Dermis blood vessel endothelial cell (primary cell): ENCODE measurements around the gene LACTBL1. TPM values are rescaled to one million over a fixed set of nuclear protein-coding genes. Genes with fewer than 3 reads are reported as not detected.

Source experiments
- DNase-seq: peaks from one replicate; pipeline ENCODE4 v3.0.0; 2010
- total RNA-seq: library from RNA; depleted of rRNA; stranded (reverse); fragments of >200 nt; gene quantifications from 2 replicates; pipeline ENCODE4 v1.2.3, GENCODE V29; 2014

LACTBL1 gene
- total RNA-seq, 1 donor from 2014 or later = not detected

DNA sequence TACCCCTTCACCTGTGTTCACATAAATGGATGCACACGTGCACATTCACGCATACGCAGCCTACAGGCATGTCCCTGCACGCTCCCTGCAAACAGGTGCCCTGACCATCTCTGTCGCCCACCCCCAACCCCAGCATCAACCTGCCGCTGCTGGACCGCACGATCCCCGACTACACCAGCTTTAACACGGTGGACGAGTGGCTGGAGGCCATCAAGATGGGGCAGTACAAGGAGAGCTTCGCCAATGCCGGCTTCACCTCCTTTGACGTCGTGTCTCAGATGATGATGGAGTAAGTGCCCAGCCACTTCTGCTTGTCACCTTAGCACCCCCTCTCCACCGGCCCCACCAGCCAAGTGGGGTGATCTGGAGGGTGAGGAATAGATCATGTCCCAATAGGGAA, 60.4 kb downstream of the LACTBL1 start:
- no peak for DNase-seq

DNA sequence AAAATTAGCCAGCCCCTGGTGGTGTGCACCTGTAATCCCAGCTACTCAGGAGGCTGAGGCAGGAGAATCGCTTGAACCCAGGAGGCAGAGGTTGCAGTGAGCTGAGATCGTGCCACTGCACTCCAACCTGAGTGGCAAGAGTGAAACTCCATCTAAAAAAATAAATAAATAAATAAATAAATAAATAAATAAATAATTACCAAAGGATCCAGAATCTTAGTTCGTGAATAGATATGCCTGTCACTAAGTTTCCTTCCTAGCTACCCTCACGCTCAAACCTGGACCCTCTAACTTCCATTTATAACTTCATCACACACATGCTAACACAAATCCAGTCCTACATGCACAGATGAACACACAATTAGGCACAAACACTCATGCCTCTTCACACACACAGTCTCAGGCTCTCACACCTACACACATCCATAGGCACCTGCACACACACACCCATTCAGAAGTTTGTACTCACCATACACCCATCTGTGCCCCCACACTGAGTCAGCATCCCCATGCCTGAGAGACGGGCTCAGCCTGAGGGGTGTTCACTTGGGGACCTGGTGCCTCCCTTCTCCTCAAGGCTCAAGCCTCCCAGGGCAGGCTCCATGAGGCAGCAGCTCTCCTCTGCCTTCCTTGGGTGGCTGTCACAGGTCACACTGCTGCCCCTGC, 61.5 kb downstream of the LACTBL1 start:
- DNase-seq = no peak

DNA sequence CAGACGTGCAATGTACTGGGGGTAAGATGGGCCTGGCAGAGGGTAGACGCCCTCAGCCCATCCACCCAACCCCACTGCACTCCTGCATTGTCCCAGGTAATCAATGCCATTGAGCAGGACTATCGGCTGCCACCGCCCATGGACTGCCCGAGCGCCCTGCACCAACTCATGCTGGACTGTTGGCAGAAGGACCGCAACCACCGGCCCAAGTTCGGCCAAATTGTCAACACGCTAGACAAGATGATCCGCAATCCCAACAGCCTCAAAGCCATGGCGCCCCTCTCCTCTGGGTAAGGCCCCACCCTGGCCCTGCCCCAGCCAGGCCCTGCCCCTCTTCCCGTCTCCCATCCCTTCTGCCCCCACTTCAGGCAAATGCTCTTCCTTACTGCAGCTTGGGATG, 62.4 kb downstream of the LACTBL1 start:
- DNase-seq = no peak

DNA sequence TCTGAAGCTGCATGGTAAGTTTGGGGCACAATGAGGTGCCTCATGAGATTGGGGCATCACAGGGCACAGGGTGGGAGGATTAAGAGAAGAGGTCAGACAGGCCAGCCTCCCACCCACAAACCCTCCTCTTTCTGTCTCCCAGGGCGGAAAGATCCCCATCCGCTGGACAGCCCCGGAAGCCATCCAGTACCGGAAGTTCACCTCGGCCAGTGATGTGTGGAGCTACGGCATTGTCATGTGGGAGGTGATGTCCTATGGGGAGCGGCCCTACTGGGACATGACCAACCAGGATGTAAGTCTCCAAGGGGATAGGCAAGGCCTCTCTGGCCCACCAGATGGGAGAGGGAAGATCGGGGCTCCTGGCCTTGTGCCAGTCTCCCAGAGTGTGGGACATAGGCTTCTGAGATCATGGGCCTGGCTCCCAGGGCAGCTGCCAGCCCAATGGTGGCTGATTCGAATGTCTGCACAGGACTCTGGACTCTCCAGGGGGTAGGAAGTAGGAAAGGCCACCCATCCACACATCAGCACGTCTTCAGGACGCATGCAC, 63.7 kb downstream of the LACTBL1 start:
- no peak for DNase-seq

DNA sequence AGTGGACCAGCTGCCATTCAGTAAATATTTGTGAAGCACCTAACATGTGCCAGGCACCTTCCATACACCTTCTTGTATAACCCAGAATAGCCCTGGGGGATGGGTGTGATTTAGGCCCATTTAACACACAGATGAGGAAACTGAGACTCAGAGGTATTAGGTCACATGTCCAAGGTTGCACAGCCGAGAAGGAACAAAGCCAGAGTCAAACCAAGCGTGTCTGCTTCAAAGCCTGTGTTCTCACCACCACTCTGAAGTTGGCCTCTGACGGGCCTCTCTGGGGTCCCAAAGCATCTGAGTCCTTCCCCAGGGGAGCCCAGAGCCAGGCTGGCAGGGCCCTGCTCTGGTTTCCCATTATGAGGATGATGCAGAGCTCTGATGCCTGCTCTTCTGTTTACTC, 65.1 kb downstream of the LACTBL1 start:
- DNase-seq = no peak

DNA sequence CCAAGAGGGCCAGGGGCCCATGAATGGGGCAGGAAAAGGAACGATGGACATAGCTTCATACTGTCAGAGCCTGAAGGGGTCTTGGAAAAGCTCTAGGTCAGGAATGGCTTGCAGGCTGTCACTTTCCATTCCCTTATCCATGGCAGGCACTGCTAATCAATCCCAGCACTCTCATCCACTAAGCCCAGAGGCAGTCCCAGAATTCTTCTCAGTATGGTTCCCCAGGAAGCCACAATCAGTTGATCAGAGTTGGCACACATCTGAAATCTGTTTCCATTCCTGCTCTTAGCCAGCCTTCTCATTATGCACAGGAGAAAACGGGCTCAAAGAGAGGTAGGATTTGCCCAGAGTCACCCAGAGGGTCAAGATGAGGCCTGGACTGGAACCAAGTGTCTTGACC, 65.7 kb downstream of the LACTBL1 start:
- no peak for DNase-seq

DNA sequence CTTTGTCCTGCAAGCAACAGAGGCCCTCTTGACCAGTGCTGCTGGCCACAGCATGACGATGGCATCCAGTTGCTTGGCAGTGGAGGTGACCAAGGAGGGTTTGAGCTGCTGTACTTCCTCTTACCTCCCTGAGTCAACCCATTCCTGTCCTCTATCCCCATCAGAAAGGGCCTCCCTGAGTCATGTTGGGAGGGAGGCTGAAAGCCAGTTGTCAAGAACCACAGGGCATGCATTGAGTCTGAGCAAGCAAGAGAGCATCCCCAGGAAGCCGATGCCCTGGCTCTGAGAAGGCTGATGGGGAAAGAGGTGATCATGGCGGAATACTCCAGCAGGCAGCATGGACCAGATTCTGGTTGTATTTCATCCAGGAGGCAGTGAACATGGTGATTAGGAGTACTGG, 69.6 kb downstream of the LACTBL1 start:
- DNase-seq = no peak

Other genes starting within 250 kb of the LACTBL1 start
- not detected in 2 replicates for gene TEX46, start 43.0 kb upstream of the LACTBL1 start, total RNA-seq
- gene KDM1A, start 46.6 kb upstream of the LACTBL1 start, total RNA-seq = 108 and 119 TPM in 2 replicates
- gene LUZP1, start 196.0 kb upstream of the LACTBL1 start, total RNA-seq = 51.9 and 66.4 TPM in 2 replicates
- gene HTR1D, start 244.6 kb upstream of the LACTBL1 start, total RNA-seq = 0.28 and 0.85 TPM in 2 replicates